ENCODE measurements around the gene SLC5A10.
"Not testable (repeated sequence)": the region's sequence is repeated elsewhere in the genome, so short reads cannot be mapped to it uniquely, and the experiment has no call there.

The SLC5A10 gene

GRCh38 chr17:18947866-18948265 is 4.1 kb upstream of the SLC5A10 start:
- DNase-seq (ENCODE audit: low spot score), result no peak

- no peak for DNase-seq (ENCODE audit: low spot score)
Observed at GRCh38 chr17:18948476-18949006, 3.4 kb upstream of the SLC5A10 start.

- DNase-seq (ENCODE audit: low spot score), result no peak
Observed at GRCh38 chr17:18949566-18949965, 2.4 kb upstream of the SLC5A10 start.

GRCh38 chr17:18950346-18950745 is 1.6 kb upstream of the SLC5A10 start:
- DNase-seq (ENCODE audit: low spot score), result no peak

GRCh38 chr17:18950944-18951905 is 740 bp upstream of the SLC5A10 start:
- no peak for DNase-seq (ENCODE audit: low spot score)

- no peak for DNase-seq (ENCODE audit: low spot score)
Observed at GRCh38 chr17:18953231-18953728, 1.3 kb downstream of the SLC5A10 start.

- peak; percentile 4 for DNase-seq (ENCODE audit: low spot score)
Observed at GRCh38 chr17:18954321-18954720, 2.4 kb downstream of the SLC5A10 start.

GRCh38 chr17:18955009-18955408 is 3.0 kb downstream of the SLC5A10 start:
- DNase-seq (ENCODE audit: low spot score), result no peak

- not testable (repeated sequence) for DNase-seq (ENCODE audit: low spot score)
Observed at GRCh38 chr17:18956021-18956420, 4.1 kb downstream of the SLC5A10 start.

GRCh38 chr17:18956581-18956980 is 4.6 kb downstream of the SLC5A10 start:
- no peak for DNase-seq (ENCODE audit: low spot score)

GRCh38 chr17:18957831-18958230 is 5.9 kb downstream of the SLC5A10 start:
- DNase-seq (ENCODE audit: low spot score), result no peak

- DNase-seq (ENCODE audit: low spot score), result no peak
Observed at GRCh38 chr17:18958611-18959010, 6.6 kb downstream of the SLC5A10 start.

GRCh38 chr17:18959071-18959844 is 7.3 kb downstream of the SLC5A10 start:
- DNase-seq (ENCODE audit: low spot score), result no peak

- DNase-seq (ENCODE audit: low spot score), result no peak
Observed at GRCh38 chr17:18959845-18960240, 7.9 kb downstream of the SLC5A10 start.

- DNase-seq (ENCODE audit: low spot score), result no peak
Observed at GRCh38 chr17:18960241-18960665, 8.3 kb downstream of the SLC5A10 start.

- peak; percentile 74 for DNase-seq (ENCODE audit: low spot score)
Observed at GRCh38 chr17:18960803-18961511, 9.0 kb downstream of the SLC5A10 start.

- no peak for DNase-seq (ENCODE audit: low spot score)
Observed at GRCh38 chr17:18961634-18962493, 9.9 kb downstream of the SLC5A10 start.

GRCh38 chr17:18962494-18962815 is 10.5 kb downstream of the SLC5A10 start:
- no peak for DNase-seq (ENCODE audit: low spot score)

- DNase-seq (ENCODE audit: low spot score), result no peak
Observed at GRCh38 chr17:18963126-18964017, 11.4 kb downstream of the SLC5A10 start.

GRCh38 chr17:18964018-18964351 is 12.0 kb downstream of the SLC5A10 start:
- no peak for DNase-seq (ENCODE audit: low spot score)

All from D341Med (cell line).